ENCODE measurements around the gene UIMC1.

UIMC1 gene

GRCh38 chr5:176952531-176953193 is 53.9 kb downstream of the UIMC1 start:
- no peak for ATAC-seq

DNA sequence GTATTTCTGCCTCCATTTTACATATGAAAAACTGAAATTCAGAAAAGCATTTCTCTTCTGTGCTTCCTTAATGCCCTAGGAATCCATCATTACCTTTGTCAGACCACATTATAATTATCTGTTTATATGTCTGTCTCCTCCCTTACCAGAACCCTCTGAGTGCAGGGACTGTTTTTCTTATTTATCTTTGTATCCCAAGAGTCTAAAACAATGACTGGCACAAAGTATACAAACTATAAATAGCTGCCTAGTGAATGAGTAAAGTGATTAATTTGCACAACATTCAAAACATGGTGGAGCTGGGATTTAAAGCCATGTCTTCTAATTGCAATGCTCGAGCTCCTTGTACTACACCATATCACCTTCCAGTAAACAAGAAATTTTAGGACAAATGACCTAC is 58.1 kb downstream of the UIMC1 start:
- no peak for ATAC-seq

DNA sequence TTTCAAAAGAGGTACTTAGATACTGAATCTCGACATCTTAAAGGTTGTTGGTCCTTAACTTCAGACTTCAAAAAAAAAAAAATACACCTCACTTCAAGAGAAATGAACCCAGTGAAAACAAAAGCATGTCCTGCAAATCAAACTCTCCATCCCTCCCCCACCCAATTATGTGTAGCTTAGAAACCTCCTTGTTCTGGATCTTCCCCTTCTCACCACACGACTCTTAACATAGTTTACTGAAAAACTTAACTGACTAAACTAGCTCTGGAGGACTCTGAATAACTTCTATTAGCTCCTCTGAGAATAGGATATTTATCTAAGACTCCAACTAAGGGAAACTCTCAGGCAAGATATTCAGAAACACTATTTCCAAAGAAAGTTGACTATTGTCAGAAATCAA is 58.7 kb downstream of the UIMC1 start:
- no peak for ATAC-seq

GRCh38 chr5:176944268-176944667 is 62.3 kb downstream of the UIMC1 start:
- no peak for ATAC-seq

GRCh38 chr5:176943816-176944215 is 62.8 kb downstream of the UIMC1 start:
- no peak for ATAC-seq

GRCh38 chr5:176941951-176942350 is 64.6 kb downstream of the UIMC1 start:
- ATAC-seq = no peak

GRCh38 chr5:176938472-176938871 is 68.1 kb downstream of the UIMC1 start:
- ATAC-seq = no peak

- no peak for ATAC-seq
Measured at GRCh38 chr5:176935017-176935416, 71.6 kb downstream of the UIMC1 start.

DNA sequence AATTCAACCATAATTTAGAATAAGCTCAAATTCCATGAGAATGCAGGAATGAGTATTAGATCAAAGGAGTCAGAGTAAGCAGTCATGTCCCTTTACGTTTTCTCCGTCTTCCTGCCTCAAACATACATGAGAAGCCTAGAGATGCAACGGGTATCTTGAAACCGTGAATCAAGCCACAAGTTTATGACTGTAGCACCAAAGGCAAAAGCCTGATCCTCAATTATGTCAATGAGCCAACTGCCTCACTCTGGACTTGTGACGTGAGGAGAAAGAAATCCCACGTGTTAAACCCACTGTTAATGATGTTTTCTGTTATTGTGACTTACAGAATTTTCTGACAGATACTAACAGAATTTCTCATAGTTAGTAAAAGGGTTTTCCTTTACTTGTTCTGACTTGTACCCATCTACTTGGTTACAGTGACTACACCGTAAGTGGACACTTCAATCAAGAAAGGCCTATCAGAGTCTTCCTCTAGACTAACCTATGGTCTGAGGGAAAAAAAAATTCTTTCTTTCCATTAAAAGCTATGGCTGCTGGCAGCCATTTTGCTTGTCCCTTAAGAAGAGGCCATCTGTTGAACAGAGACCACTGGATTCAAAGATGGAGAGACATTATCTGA is 72.2 kb downstream of the UIMC1 start:
- ATAC-seq = no peak

GRCh38 chr5:176929654-176930053 is 76.9 kb downstream of the UIMC1 start:
- no peak for ATAC-seq

DNA sequence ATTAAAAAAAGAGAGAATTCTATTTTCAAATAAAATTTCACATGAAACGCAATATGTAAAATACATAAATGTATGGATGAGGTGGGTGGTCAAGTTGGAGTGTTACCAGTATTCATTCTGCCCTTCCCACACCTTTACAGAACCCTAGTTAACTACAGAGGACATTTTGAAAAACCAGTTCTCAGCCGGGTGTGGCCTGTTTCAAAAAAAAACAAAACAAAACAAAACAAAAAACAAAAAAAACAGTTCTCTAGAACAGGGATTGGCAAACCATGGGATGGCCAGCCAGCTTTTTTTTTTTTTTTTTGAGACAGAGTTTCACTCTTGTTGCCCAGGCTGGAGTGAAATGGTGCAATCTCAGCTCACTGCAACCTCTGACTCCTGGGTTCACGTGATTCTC is 79.0 kb downstream of the UIMC1 start:
- no peak for ATAC-seq

- ATAC-seq = no peak
Measured at GRCh38 chr5:176922817-176923216, 83.8 kb downstream of the UIMC1 start.

GRCh38 chr5:176921714-176922113 is 84.9 kb downstream of the UIMC1 start:
- no peak for ATAC-seq

- ATAC-seq = no peak
Measured at GRCh38 chr5:176918613-176919012, 88.0 kb downstream of the UIMC1 start.

- ATAC-seq = no peak
Measured at GRCh38 chr5:176916337-176916736, 90.2 kb downstream of the UIMC1 start.

GRCh38 chr5:176915906-176916305 is 90.7 kb downstream of the UIMC1 start:
- ATAC-seq = no peak

- no peak for ATAC-seq
Measured at GRCh38 chr5:176912115-176912514, 94.5 kb downstream of the UIMC1 start.

DNA sequence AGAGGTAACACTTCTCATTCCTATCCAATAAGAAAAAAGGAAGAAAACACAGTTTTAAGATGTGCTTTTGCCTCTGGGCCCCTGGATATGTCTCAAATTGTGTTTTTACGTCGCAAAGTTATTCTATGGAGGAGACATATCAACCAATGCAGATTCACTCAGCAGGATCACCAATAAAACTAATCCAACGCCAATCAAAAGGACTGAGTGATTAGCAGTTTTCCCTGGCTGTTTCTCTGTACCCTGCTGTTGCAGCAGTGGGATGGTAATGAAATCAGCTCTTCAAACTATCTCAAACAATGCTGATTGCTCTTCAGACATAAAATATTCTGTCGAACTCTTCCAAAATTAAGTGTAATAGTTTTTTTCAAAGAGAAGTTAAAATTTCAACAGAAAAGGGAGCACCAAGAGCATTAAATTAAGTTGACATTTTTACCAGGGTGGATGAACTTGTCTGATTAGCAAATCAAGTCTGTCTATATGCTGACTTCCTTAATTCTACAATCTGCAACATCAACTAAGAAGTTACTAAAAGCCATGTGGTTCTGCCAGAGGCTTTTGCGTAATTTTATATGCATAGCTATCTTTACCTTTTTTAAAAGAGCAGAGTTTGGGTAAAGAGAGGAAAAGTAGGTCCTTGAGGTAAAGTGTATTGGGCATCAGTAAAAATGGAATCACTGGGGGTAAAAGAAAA is 97.8 kb downstream of the UIMC1 start:
- no peak for ATAC-seq

GRCh38 chr5:176906796-176907195 is 99.8 kb downstream of the UIMC1 start:
- ATAC-seq = no peak

DNA sequence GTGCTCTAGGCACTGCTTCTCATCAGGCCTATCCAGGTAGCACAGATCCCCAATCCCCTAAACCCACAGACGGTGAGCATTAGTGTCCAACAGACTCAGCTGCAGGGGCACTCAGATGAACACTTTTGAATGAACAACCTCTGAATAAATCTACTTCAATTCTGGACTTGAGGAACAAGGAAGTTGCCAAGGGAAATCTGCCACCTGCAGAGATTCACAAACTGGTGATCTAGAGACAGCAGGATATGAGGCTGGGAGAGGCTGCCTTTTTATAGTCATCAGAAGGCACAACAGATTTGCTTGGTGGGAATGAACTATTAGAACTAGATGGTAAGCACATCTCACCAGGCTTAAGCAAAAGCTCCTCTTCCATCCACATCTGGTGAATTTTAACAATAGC is 100.5 kb downstream of the UIMC1 start:
- ATAC-seq = no peak

- no peak for ATAC-seq
Measured at GRCh38 chr5:176904276-176904675, 102.3 kb downstream of the UIMC1 start.

GRCh38 chr5:176902911-176903664 is 103.5 kb downstream of the UIMC1 start:
- ATAC-seq = no peak

- no peak for ATAC-seq
Measured at GRCh38 chr5:176902102-176902814, 104.3 kb downstream of the UIMC1 start.
